Right renal cortex interstitium (tissue), 3 donors: Measurements from ENCODE around the gene EPS8. TPM values are rescaled to one million over a fixed set of nuclear protein-coding genes. Genes with fewer than 3 reads are reported as not detected.
"Not testable (repeated sequence)": the region's sequence is repeated elsewhere in the genome, so short reads cannot be mapped to it uniquely, and the experiment has no call there.

ENCODE experiments used
- DNase-seq, 3 donors: peaks; one replicate each; pipeline ENCODE4 v3.0.0-alpha.2; 2013; ENCODE audit warnings: low read depth in 3 of 3, low spot score in 2 of 3
- polyA plus RNA-seq, 3 donors: library from polyadenylated mRNA; unstranded; fragments of 120-200 nt; gene quantifications; one replicate each; pipeline ENCODE4 v1.2.1, GENCODE V29; 2013; ENCODE audit not compliant: insufficient read length in 3 of 3

Gene EPS8
- polyA plus RNA-seq, 3 donors: 62.4 to 62.7 (median 62.6) TPM

GRCh38 chr12:15616495-15616894, 172.7 kb downstream of the EPS8 start:
- not testable (repeated sequence) for DNase-seq

- no peak for DNase-seq
Measured at GRCh38 chr12:15613981-15614380, 175.2 kb downstream of the EPS8 start.

- no peak for DNase-seq
Measured at GRCh38 chr12:15608941-15609340, 180.2 kb downstream of the EPS8 start.

GRCh38 chr12:15608406-15608805, 180.8 kb downstream of the EPS8 start:
- DNase-seq: no peak

GRCh38 chr12:15605881-15606590, 183.2 kb downstream of the EPS8 start:
- DNase-seq: no peak

- no peak for DNase-seq
Measured at GRCh38 chr12:15603474-15604085, 185.6 kb downstream of the EPS8 start.

GRCh38 chr12:15602051-15602672, 187.0 kb downstream of the EPS8 start:
- DNase-seq: no peak

- DNase-seq: no peak
Measured at GRCh38 chr12:15601210-15601800, 187.9 kb downstream of the EPS8 start.

- DNase-seq: no peak
Measured at GRCh38 chr12:15600223-15600935, 188.8 kb downstream of the EPS8 start.

GRCh38 chr12:15599266-15600037, 189.7 kb downstream of the EPS8 start:
- DNase-seq: peak in 1 of 3 donors; percentile 33

GRCh38 chr12:15597125-15597830, 191.9 kb downstream of the EPS8 start:
- no peak for DNase-seq

- DNase-seq: no peak
Measured at GRCh38 chr12:15596174-15596573, 193.0 kb downstream of the EPS8 start.

- DNase-seq: no peak
Measured at GRCh38 chr12:15592934-15593333, 196.3 kb downstream of the EPS8 start.

- no peak for DNase-seq
Measured at GRCh38 chr12:15591811-15592210, 197.4 kb downstream of the EPS8 start.

GRCh38 chr12:15590180-15590826, 198.9 kb downstream of the EPS8 start:
- peak in 1 of 3 donors; percentile 43 for DNase-seq

GRCh38 chr12:15589328-15590032, 199.7 kb downstream of the EPS8 start:
- no peak for DNase-seq

GRCh38 chr12:15584366-15585041, 204.7 kb downstream of the EPS8 start:
- DNase-seq: no peak

GRCh38 chr12:15583804-15584203, 205.4 kb downstream of the EPS8 start:
- DNase-seq: no peak
